HG02938 (cell line): Measurements from ENCODE around the gene OGFR.

ENCODE experiments used
- ATAC-seq: cut with Tn5 transposase; IDR thresholded peaks from one replicate; pipeline ENCODE4 v1.9.1; 2021; ENCODE audit warnings: mild to moderate bottlenecking, moderate library complexity; ENCODE audit not compliant: unreplicated experiment

Gene OGFR

GRCh38 chr20:62782149-62782892, 22.3 kb upstream of the OGFR start:
- ATAC-seq: no peak

- ATAC-seq: no peak
Observed at GRCh38 chr20:62782893-62783278, 21.7 kb upstream of the OGFR start.

GRCh38 chr20:62784497-62784896, 20.1 kb upstream of the OGFR start:
- ATAC-seq: no peak

GRCh38 chr20:62785393-62785792, 19.2 kb upstream of the OGFR start:
- ATAC-seq: no peak

- no peak for ATAC-seq
Observed at GRCh38 chr20:62786157-62786556, 18.5 kb upstream of the OGFR start.

GRCh38 chr20:62787321-62787720, 17.3 kb upstream of the OGFR start:
- ATAC-seq: no peak

GRCh38 chr20:62787866-62788265, 16.8 kb upstream of the OGFR start:
- no peak for ATAC-seq

- ATAC-seq: no peak
Observed at GRCh38 chr20:62788607-62789006, 16.0 kb upstream of the OGFR start.

GRCh38 chr20:62790075-62790474, 14.6 kb upstream of the OGFR start:
- no peak for ATAC-seq

- no peak for ATAC-seq
Observed at GRCh38 chr20:62791301-62792181, 13.1 kb upstream of the OGFR start.

- no peak for ATAC-seq
Observed at GRCh38 chr20:62792182-62792939, 12.3 kb upstream of the OGFR start.

- ATAC-seq: no peak
Observed at GRCh38 chr20:62792940-62793756, 11.5 kb upstream of the OGFR start.

- ATAC-seq: no peak
Observed at GRCh38 chr20:62793757-62794006, 11.0 kb upstream of the OGFR start.

GRCh38 chr20:62794007-62794724, 10.5 kb upstream of the OGFR start:
- peak; percentile 67 for ATAC-seq

- no peak for ATAC-seq
Observed at GRCh38 chr20:62795023-62795761, 9.4 kb upstream of the OGFR start.

GRCh38 chr20:62796699-62797491, 7.7 kb upstream of the OGFR start:
- ATAC-seq: no peak

GRCh38 chr20:62797671-62798532, 6.7 kb upstream of the OGFR start:
- ATAC-seq: no peak

GRCh38 chr20:62799036-62799435, 5.6 kb upstream of the OGFR start:
- ATAC-seq: no peak
